ENCODE measurements around the gene NUDT16L1.

Gene NUDT16L1

DNA sequence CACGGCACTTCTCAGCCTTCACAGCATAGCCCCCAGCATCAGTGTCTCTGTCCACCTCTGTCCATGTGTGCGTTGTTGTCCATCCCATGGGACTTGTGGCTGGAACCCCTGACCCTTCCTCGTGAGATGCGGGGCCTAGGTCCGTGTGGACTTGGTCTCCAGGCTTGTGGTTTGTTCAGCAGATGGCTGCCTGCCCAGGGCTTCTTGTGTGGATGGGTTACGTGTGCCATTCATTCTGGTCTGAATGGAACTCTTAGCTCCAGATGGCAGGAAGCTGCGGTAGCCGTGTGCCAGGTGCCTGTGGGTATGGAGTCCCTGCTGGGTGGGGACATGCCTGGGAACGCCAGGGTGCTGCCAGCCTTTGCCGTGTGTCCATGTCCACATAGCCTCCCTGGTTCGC is 31.7 kb upstream of the NUDT16L1 start:
- peak in 27 of 42 donors; percentile 27 to 71 (median 53) for DNase-seq
- intact Hi-C loops (cut with DNase I) = no loop called here

DNA sequence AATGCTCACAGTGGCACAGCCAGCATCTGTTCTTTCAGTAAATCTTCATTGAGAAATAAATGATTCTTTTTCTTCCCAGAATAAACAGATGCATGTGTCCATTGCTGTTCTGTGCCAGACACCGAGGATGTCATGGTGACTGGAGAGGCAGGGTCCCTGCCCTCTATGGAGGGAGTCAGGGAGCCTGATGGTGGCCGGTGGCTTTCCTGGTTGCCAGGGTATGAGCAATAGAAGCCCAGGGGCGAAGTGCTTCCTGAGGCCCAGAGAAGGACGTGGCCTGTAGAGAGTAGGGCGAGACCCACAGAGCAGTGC is 29.9 kb upstream of the NUDT16L1 start:
- DNase-seq = no peak
- intact Hi-C loops (cut with DNase I) = no loop called here

DNA sequence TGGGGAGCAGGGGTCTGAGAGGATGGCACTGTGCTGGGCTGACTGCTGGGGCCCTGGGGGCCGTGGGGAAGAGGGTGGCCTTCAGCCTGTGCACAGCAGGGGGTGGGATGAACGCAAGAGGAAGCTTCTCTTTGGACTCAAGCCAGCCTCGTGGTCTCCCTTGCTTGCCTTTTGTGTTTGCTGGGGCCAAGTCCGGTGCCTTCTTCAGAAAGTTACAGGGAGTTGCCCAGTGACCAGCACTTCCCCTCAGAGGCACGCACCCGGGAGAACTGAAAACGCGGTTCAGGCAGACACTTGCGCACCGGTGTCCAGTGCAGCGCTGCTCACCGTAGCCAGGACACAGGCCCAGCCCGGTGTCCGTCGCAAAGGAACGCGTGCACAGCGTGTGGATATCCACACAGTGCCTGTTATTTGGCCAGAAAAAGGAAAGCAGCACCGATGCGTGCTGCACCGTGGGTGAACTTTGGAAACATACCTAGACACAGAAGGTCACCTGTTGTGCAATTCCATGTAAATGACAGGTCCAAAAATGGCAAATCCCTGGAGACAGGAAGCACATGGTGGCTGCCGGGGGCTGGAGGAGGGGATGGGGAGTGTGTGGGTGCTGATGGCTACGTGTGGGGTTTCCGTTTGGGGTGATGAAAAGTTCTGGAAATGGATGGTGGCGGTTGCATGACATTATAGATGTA is 29.4 kb upstream of the NUDT16L1 start:
- intact Hi-C loops (cut with DNase I) = no loop called here
- DNase-seq = peak in 33 of 42 donors; percentile 34 to 76 (median 58)

DNA sequence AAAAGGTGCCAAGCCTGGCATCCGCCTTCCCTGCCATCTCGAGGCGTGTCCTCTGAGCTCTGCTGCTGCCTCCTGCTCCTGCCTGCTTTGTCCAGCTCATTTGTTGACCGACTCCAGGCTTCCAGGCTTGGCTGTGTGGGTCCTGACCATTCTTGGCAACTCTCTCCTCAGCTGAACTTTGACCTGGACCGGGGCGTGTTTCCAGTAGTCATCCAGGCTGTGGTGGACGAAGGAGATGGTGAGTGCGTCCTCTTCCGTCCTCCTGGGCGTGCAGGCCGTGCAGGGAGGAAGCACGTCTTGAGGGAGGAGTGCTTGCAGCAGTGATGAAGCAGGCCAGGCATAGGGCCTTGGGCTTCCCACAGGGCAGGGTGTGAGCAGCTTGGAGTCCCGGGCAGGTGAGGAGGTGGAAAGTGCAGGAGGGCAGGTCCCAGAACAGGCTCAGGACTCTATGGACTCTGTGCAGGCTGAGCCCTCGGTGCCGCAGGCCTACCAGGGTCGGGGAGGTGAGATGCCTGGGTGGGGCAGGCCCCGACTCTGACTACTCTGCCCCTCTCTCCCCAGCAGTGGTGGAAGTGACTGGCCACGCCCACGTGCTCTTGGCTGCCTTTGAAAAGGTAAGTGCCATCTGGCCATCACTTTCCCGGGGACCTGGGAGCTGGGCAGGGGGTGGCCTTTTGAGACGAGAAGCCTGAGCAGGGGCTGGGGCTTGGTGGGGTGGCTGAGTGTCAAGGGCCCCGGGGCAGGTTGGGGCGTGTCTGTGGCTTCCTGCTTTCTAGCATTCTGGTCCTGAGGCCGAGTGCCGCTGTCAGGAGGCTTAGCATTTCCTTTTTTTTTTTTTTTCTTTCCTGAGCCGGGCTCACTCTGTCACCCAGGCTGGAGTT is 28.6 kb upstream of the NUDT16L1 start:
- DNase-seq = no peak
- intact Hi-C loops (cut with DNase I) = no loop called here

DNA sequence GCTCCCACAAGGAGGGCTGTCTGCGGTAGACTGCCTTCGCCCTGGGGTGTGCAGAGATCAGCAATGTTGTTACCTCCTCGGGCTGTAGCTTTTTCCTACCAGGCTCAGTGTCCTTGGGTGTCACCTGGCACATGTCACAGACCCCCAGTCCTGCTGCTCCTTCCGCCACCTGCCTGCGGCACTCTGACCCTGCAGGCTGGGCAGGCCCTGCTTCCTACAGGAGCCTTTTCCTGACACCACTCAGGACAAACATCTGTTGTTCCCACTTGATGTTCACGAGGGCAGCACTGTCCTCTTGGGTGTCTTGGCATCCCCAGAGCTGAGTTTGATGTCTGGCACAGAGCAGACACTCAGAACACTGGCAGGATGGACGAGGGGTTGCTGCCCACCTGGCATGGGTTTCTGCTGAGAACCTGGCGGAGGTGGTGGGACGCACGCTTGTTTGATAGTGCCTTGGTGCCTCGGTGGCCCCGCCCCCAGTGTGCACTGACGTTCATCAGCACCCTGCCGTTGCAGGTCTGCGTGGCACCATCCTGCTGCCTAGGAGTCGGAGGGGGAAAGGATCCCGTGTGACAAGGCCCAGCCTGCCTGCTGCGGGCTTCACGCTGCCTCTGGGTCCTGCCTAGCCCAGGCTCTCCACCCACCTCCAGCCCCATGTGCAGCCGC is 26.7 kb upstream of the NUDT16L1 start:
- DNase-seq = peak in 29 of 42 donors; percentile 30 to 79 (median 56)
- intact Hi-C loops (cut with DNase I) = no loop called here

DNA sequence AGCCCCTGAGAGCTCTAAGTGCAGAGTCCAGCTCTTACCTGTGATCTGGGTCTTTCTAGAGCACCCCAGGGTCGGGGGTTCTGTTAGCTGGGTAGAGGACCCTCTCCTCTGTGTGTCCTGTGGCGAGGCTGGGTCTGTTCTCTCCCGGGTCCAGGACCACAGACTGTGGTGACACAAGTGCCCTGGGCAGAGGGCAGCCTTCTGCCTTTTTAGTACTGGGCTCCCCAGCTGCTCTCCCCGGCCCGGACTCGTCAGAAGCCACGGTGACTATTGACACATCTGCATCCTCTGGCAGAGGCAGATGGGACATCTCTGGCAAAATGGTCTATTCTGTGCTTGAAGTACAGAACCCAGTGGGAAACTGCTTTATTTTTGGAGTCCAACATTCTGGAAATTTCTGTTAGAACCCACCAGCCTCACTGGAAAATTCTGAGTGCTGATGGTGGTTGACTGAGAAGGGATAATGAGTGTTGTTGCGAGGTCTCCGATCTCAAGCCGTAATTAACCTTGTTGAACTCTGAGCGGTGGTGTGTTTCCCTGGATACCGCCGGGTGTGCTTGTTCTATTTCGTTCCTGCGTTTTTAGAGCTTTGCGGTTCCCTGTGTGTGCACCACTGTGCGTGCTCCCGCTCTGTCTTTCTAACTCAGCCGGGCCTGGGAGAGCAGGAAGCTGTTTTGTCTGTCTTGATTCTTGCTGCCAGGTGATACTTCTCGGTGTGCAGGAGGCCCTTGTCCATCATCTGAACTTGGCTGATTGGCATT is 26.0 kb upstream of the NUDT16L1 start:
- intact Hi-C loops (cut with DNase I) = no loop called here
- peak in 22 of 42 donors; percentile 29 to 78 (median 51) for DNase-seq

DNA sequence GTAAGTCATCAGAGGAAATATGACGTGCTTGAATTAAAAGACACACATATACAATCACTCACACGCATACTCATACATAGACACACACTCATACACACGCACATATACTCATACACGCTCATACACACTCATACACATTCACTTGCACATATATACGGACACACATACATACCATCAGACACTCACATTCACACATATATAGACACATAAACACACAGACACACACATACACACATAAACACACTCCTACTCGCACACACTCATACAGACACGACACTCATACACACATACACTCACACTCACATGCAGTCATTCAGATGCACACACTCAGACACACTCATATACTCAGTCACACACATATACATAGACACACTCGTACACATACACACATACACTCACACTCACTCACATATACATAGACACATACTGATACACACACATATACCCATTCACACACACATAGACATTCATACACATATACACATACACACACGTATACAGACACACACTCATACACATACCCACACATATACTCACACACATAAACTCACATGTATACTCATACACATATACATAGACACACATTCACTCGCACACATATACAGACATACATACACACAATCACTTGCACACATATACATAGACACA is 24.9 kb upstream of the NUDT16L1 start:
- no peak for DNase-seq
- intact Hi-C loops (cut with DNase I) = no loop called here

DNA sequence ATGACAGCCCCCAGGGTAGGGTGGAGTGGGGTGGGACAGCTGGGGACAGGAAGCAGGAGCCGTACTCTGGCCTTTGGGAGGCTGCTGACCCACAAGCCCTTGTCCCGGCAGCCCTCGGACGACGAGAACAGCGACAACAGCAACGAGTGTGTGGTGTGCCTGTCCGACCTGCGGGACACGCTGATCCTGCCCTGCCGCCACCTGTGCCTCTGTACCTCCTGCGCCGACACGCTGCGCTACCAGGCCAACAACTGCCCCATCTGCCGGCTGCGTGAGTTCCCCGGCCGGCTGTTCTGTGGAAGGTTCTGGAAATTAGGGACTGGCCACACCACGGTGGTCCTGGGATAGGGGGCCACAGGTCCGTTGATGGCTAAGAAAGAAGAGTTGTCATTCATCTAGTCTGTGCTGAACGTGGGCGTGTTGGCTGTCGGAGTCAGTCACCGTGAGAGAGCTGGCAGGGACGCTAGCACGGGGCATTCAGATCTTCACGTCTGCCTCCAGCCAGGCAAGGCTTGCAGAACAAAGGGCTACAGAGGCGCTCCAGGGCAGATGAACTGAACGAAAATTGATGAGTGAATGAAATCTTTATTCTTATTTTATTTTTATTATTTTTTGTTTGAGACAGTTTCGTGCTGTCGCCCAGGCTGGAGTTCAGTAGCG is 19.8 kb upstream of the NUDT16L1 start:
- intact Hi-C loops (cut with DNase I) = no loop called here
- peak in 29 of 42 donors; percentile 29 to 77 (median 57) for DNase-seq

DNA sequence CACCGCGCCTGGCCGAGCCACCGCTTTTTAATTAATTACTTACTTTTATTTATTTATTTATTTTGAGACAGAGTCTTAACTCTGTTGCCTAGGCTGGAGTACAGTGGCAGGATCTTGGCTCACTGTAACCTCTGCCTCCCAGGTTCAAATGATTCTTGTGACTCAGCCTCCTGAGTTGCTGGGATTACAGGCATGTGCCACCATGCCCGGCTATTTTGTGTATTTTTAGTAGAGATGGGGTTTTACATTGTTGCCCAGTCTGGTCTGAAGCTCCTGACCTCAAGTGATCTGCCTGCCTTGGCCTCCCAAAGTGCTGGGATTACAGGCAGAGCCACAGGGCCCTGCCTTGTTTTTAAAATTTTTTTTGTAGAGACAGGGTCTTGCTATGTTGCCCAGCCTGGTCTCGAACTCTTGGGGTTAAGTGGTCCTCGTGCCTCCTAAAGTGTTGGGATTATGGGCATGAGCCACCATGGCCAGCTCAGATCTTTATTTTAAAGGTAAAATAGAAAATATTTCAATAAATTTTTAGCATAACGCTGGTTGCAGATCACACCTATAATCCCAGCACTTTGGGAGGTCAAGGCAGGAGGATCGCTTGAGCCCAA is 18.3 kb upstream of the NUDT16L1 start:
- no peak for DNase-seq
- intact Hi-C loops (cut with DNase I) = no loop called here

DNA sequence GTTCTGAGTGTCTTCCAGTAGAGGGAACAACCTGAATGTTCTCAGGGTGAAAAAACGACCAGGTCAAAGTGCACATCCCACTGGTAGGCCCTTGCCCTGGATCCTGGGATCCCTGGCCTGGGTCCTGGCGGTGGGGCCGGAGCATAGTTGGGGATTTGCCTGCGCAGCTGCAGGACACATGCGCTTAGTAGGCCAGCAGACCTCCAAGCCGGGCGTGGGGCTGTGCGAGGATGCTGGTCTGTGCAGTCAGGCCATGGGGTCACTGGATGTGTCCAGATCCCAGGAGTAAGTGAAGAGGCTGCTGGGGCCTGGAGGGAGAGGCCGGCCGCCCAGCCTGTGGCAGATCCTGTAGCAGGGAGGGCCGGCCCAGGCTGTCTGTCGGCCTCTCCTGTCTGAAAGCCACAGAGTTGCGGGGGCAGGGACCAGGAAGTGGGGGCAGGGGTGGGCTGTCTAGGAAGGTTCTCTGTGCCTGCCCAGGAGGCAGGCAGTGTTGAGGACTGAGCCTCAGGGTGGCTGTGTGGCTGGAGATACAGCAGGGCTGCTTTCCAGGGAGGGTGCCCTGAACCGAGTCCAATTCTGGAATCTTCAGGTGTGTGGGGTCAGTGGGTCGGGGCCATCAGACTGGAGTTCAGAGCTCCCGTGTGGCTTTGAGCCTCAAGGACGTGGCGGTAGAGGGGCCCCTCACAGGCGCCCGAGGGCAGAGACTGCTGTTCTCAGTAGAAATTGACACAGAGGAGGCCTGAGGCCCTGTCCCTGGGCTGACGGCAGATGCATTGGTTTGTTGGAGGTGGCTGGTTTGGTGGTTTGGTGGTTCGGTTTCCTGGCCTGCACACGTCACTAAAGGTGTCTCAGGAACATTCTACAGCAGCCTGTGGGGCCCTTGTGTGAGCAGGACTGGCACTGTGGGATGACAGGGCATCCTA is 17.2 kb upstream of the NUDT16L1 start:
- intact Hi-C loops (cut with DNase I) = no loop called here
- no peak for DNase-seq

DNA sequence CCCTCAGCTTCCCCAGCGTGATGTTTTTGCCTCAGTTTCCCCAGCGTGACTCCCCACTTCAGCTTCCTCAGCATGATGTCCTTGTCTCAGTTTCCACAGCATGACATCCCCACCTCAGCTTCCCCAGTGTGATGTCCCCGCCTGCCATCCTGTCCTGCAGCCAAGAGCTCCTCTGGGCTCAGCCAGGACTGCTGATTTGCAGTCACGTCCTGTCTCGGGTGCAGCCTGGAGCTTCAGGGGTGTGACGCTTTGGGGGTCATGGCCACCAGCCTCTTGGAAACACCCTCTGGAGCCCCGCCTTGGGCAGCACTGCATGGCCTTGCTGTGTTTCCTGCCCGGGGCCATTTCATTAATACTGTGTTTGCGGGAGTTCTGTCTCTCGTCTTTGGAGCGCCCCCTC is 16.5 kb upstream of the NUDT16L1 start:
- no peak for DNase-seq
- intact Hi-C loops (cut with DNase I) = no loop called here

DNA sequence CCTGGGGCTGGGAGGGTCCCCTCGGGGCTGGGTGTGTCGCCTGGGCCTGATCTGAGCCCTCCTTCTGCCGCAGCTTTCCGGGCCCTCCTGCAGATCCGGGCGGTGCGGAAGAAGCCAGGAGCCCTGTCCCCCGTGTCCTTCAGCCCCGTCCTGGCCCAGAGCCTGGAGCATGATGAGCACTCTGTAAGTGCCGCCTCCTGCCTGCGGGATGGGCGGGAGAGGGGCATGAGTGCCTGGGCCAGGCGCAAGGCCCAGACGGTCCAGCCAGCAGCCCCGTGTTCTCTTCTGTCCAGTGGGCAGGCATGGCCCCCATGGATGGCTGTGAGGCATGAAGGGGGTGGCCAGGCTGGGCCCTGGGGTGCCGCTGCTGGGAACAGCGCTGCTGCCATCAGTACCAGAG is 16.0 kb upstream of the NUDT16L1 start:
- peak in 9 of 42 donors; percentile 40 to 70 (median 65) for DNase-seq
- intact Hi-C loops (cut with DNase I) = no loop called here

DNA sequence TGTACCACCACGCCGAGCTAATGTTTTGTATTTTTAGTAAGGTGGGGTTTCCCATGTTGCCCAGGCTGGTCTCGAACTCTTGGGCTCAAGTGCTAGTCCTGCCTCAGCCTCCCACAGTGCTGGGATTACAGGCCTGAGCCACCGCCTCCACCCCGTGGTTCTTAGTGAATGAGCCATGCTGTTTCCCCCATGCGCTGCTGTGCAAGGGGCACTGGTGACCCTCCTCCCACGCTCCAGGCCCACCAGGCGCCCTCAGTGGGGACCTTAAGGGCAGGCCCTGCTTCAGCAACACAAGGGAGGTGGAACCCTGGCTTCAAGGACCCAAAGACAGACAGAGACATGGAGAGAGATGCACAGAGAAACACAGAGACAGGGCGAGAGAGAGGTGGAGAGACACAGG is 15.4 kb upstream of the NUDT16L1 start:
- intact Hi-C loops (cut with DNase I) = no loop called here
- no peak for DNase-seq

DNA sequence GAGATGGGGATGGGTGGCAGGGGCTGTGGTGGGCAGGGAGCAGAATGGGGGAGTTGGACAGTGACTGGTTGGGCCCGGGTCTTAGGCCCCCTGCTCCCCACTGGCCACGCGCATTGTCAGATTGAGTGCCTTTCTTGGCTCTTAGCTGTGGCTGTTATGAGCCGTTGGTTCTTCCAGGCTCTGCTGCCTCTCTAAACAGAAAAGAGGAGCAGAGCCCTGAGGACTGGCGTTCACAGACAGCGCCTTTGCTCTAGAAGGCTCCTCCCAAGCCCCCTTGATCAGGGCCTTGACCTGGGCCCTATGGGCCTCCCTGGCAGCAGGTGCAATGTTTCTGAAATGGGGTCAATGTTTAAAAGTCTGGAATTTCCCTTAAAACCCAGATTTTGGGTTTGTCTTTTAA is 14.8 kb upstream of the NUDT16L1 start:
- intact Hi-C loops (cut with DNase I) = no loop called here
- DNase-seq = no peak

DNA sequence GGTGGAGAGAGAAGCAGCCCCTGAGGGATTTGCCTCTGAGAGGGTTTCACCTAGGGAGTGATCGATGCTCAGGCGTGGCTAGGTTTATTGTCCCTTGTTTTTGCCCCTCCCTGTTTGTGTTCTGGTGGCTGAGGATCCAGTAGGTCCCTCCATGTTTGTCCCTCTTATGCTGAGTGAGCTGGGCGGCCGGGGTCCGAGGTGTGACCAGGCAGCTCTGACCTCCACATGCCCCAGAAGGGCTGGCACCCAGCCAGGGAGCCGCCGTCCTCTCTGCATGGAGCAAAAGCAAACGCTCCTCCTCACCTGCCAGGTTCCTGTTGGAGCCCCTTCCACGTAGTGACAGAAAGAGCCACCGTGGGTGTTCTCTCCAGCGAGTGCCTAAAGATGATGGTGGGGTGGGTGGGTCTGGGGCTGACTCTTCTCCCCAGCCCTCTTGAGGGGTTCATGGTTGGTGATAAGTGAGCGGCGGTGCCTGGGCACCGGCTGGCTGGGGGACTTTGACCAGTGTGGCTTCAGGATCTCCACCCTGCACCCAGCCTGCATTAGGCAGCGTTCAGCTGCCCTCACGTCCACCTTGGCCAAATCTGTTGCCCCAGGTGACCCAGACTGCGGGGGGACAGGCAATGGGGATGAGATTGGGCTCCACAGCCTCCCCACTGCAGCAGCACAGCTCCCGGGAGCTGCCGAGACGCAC is 14.1 kb upstream of the NUDT16L1 start:
- intact Hi-C loops (cut with DNase I) = no loop called here
- no peak for DNase-seq

All from head of caudate nucleus (tissue), 42 donors.